GM12878 (cell line): ENCODE data around the gene NFE2L3. TPM values are rescaled to one million over a fixed set of nuclear protein-coding genes. Genes with fewer than 3 reads are reported as not detected.
"Not testable (repeated sequence)": the region's sequence is repeated elsewhere in the genome, so short reads cannot be mapped to it uniquely, and the experiment has no call there.

Experiments used
- ATAC-seq: fragments of 200-7000 bp; cut with Tn5 transposase; 3 replicates; pipeline ENCODE4 v1.9.1; 2020; ENCODE audit warnings: mild to moderate bottlenecking, moderate library complexity
- BruUV-seq: library from RNA; stranded (reverse); fragments of 400-500 nt; replicated peaks from 2 replicates; lab custom pipeline; 2021; lab: Mats Ljungman, UMichigan
- CTCF ChIA-PET: fragments of 300-600 bp; sonication (Branson Sonifier 250); formaldehyde crosslinking; extraction: SDS; loops from one replicate; lab custom pipeline; 2021; ENCODE audit warnings: inconsistent platforms; lab: Yijun Ruan, JAX
- POLR2A ChIA-PET: fragments of 350-600 bp; formaldehyde crosslinking; extraction: SDS; loops from one replicate; lab custom pipeline; 2021; ENCODE audit warnings: inconsistent platforms; lab: Charles Lee
- RAD21 ChIA-PET: fragments of 300-600 bp; sonication (Branson Sonifier 250); formaldehyde crosslinking; loops from one replicate; lab custom pipeline; 2023; ENCODE audit warnings: antibody characterized with exemption; ENCODE audit not compliant: unreplicated experiment; lab: Charles Lee
- SMC1A ChIA-PET: fragments of 300-600 bp; sonication (Branson Sonifier 250); formaldehyde crosslinking; loops from one replicate; lab custom pipeline; 2023; ENCODE audit not compliant: unreplicated experiment, uncharacterized antibody; lab: Charles Lee
- DNase-seq: peaks from one replicate; pipeline ENCODE4 v3.0.0-alpha.2; 2011; ENCODE audit warnings: low read depth, low spot score
- FAIRE-seq: peaks from 3 replicates; lab custom pipeline; 2011; peaks lifted over from hg19 to GRCh38; lab: Jason Lieb, UNC
- H2AFZ ChIP-seq: 2 replicates; pipeline ENCODE4 v1.6.0; 2011; ENCODE audit warnings: low read depth, low read length, control low read depth; ENCODE audit not compliant: control insufficient read depth
- H3K27ac ChIP-seq: 2 replicates; pipeline ENCODE4 v1.5.1; 2011; ENCODE audit warnings: control low read depth; ENCODE audit not compliant: control insufficient read depth, insufficient read depth
- H3K27me3 ChIP-seq, 2 experiments: replicated peaks in 1 of 2; 2 replicates each; pipeline versions ENCODE4 v1.6.0 to v1.6.1; 2011; ENCODE audit warnings: low read length in 1 of 2; ENCODE audit not compliant: control insufficient read depth in 2 of 2, insufficient read depth in 2 of 2
- H3K36me3 ChIP-seq, 2 experiments: 2 replicates each; pipeline ENCODE4 v1.5.1; 2011; ENCODE audit warnings: low read length in 1 of 2; ENCODE audit not compliant: control insufficient read depth in 2 of 2, insufficient read depth in 2 of 2
- H3K4me1 ChIP-seq: 2 replicates; pipeline ENCODE4 v1.6.1; 2011; ENCODE audit warnings: mild to moderate bottlenecking, low read length, moderate library complexity, mixed read lengths; ENCODE audit not compliant: control insufficient read depth, insufficient read depth
- H3K4me2 ChIP-seq: 2 replicates; pipeline ENCODE4 v1.6.0; 2011; ENCODE audit warnings: control low read depth; ENCODE audit not compliant: control insufficient read depth, insufficient read depth
- H3K4me3 ChIP-seq: fragments of 200-600 bp; sonication (generic); 2 replicates; pipeline ENCODE4 v1.5.1; 2016
- H3K79me2 ChIP-seq: 2 replicates; pipeline ENCODE4 v1.6.0; 2011; ENCODE audit warnings: low read length; ENCODE audit not compliant: control insufficient read depth, insufficient read depth
- H3K9ac ChIP-seq: 2 replicates; pipeline ENCODE4 v1.8.0; 2011; ENCODE audit warnings: low read length, control low read depth, mixed read lengths; ENCODE audit not compliant: control insufficient read depth, insufficient read depth
- H3K9me3 ChIP-seq: replicated peaks from 3 replicates; pipeline ENCODE4 v1.5.1; 2011; ENCODE audit warnings: mild to moderate bottlenecking, low read length; ENCODE audit not compliant: control insufficient read depth, insufficient read depth
- H4K20me1 ChIP-seq: 2 replicates; pipeline ENCODE4 v1.6.0; 2011; ENCODE audit not compliant: control insufficient read depth, insufficient read depth
- ATF7 ChIP-seq: fragments of 450-650 bp; IDR thresholded peaks from 2 replicates; pipeline ENCODE4 v1.6.1; 2016; ENCODE audit warnings: low read depth, mild to moderate bottlenecking
- BCL3 ChIP-seq: IDR thresholded peaks from 2 replicates; pipeline ENCODE4 v1.6.1; 2011; ENCODE audit warnings: borderline replicate concordance, low read depth, mild to moderate bottlenecking, moderate library complexity, low read length; ENCODE audit not compliant: insufficient read depth, poor library complexity, severe bottlenecking
- MTA2 ChIP-seq: fragments of 450-650 bp; IDR thresholded peaks from 2 replicates; pipeline ENCODE4 v1.6.1; 2016; ENCODE audit warnings: low read depth, mild to moderate bottlenecking, moderate library complexity
- NRF1 ChIP-seq: conservative IDR thresholded peaks from 2 replicates; pipeline ENCODE4 v1.6.1; 2011; ENCODE audit warnings: mild to moderate bottlenecking, low read depth, low read length, improper control_type of control experiment
- PBX3 ChIP-seq: IDR thresholded peaks from 2 replicates; pipeline ENCODE4 v1.6.1; 2011; ENCODE audit warnings: mild to moderate bottlenecking, low read depth, low read length, moderate library complexity; ENCODE audit not compliant: insufficient replicate concordance
- POLR2AphosphoS5 ChIP-seq: IDR thresholded peaks from 2 replicates; pipeline ENCODE4 v1.6.1; 2011; ENCODE audit warnings: mild to moderate bottlenecking, low read length, inconsistent platforms
- RAD51 ChIP-seq: fragments of 450-650 bp; IDR thresholded peaks from 2 replicates; pipeline ENCODE4 v1.6.1; 2016; ENCODE audit warnings: moderate library complexity, mild to moderate bottlenecking, inconsistent platforms
- SMAD5 ChIP-seq: IDR thresholded peaks from 2 replicates; pipeline ENCODE4 v1.6.1; 2016; ENCODE audit warnings: antibody characterized with exemption, low read depth
- WGBS: methylation state at CpG from one replicate; pipeline ENCODE4 v1.1.6; 2016; ENCODE audit warnings: low lambda C conversion rate; ENCODE audit not compliant: insufficient replicate concordance, insufficient coverage; ENCODE audit errors: missing lambda C conversion rate; 5-methylcytosine and 5-hydroxymethylcytosine counted together
- in situ Hi-C: fragments of 300-500 bp; cut with MboI; formaldehyde crosslinking; loops from 9 replicates; pipeline ENCODE4 v1.14.3; 2018; ENCODE audit warnings: mixed read lengths
- intact Hi-C: fragments of 100-400 bp; cut with micrococcal nuclease; formaldehyde crosslinking; loops from one replicate; pipeline ENCODE4 v1.14.2; 2022; ENCODE audit not compliant: unreplicated experiment
- polyA plus RNA-seq, 11 experiments: library from polyadenylated mRNA; depleted of rRNA in 4 of 11; unstranded in 6 of 11; stranded (reverse) in 5 of 11; fragments of >200 nt; fragmentation: Nextera tagmentation in 4 of 11; fragmentation: Illumina TruSeq in 1 of 11; extraction: Ambion mirVana in 4 of 11; extraction: Trizol in 1 of 11; gene quantifications; 1 replicate in 1 of 11; 2 replicates in 10 of 11; pipeline versions ENCODE4 v1.2.1 to v1.2.3, GENCODE V29; 2011 to 2016; ENCODE audit warnings: inconsistent platforms in 2 of 11, missing spikeins in 2 of 11, low read depth in 1 of 11
- total RNA-seq, 4 experiments: library from RNA; depleted of rRNA in 3 of 4; stranded (reverse); fragments of >200 nt in 3 of 4; fragmentation: Illumina TruSeq in 1 of 4; extraction: Trizol in 1 of 4; gene quantifications; 2 replicates each; pipeline versions ENCODE4 v1.2.1 to v1.2.3, GENCODE V29; 2013 to 2021

NFE2L3 gene
- total and polyA plus RNA-seq, 10 of the 15 experiments (the other 5 are each of a cell fraction or from before 2014, with no cell fraction given), result 4.4 to 34.9 (median 13.0) TPM

GRCh38 chr7:26124775-26125174, 27.2 kb upstream of the NFE2L3 start:
- SMC1A ChIA-PET, result interaction anchor here (0.6 kb wide), 1 partner anchor 134 kb away, joined by 3 read pairs; no protein-coding TSS in a partner anchor
- H3K36me3 ChIP-seq, H2AFZ ChIP-seq, H3K79me2 ChIP-seq, H4K20me1 ChIP-seq, RAD21 ChIA-PET, H3K4me2 ChIP-seq, ATAC-seq, H3K4me3 ChIP-seq, CTCF ChIA-PET, intact Hi-C loops, H3K4me1 ChIP-seq, POLR2A ChIA-PET, H3K9me3 ChIP-seq, BruUV-seq, H3K9ac ChIP-seq, in situ Hi-C loops, H3K27me3 ChIP-seq, H3K27ac ChIP-seq, DNase-seq, FAIRE-seq: not testable (repeated sequence)
- TF ChIP-seq RAD51, result 0 out of 2 replicates have a peak, but pooled peaks have one; percentile 18
- WGBS, result 74% methylated on average over 3 of the region's 4 CpGs

GRCh38 chr7:26127411-26127810, 24.6 kb upstream of the NFE2L3 start:
- BruUV-seq, result no TSS peak
- Histone ChIP-seq H3K79me2 (no peaks in the 10 kb centered on the region), H3K9me3 (no peaks in the 10 kb centered on the region), H2AFZ (no peak overlapping the region), H3K4me3 (no peak overlapping the region), H3K27ac (no peak overlapping the region), H3K4me1 (peaks cover 5% of the 10 kb centered on the region), H3K9ac (no peak overlapping the region), H3K4me2 (no peak overlapping the region), H3K36me3 (no peaks in the 10 kb centered on the region), H3K27me3 (no peaks in the 10 kb centered on the region; a peak in 1 of 4 replicates), H4K20me1 (no peaks in the 10 kb centered on the region)
- RAD21 ChIA-PET, result interaction anchor here (0.9 to 2.1 kb wide), 3 partner anchors 24 to 373 kb away, joined by 3 to 5 read pairs (median 3); partner anchors contain the start of gene NFE2L3
- in situ Hi-C loops (no loop called here), intact Hi-C loops (no loop called here)
- peak; percentile 24 for DNase-seq
- SMC1A ChIA-PET, result interaction anchor here (0.6 to 1.4 kb wide), 2 partner anchors 10 to 237 kb away, joined by 3 to 4 read pairs; no protein-coding TSS in a partner anchor
- FAIRE-seq, result no peak
- CTCF ChIA-PET, result interaction anchor here (1.6 to 2.2 kb wide), 2 partner anchors 235 to 243 kb away, joined by 3 to 5 read pairs; no protein-coding TSS in a partner anchor
- no peak for TF ChIP-seq SMAD5
- TF ChIP-seq MTA2, result no peak
- peak; percentile 21 for TF ChIP-seq PBX3
- TF ChIP-seq NRF1, result no peak
- TF ChIP-seq ATF7, result no peak
- TF ChIP-seq POLR2AphosphoS5, result no peak
- peak; percentile 33 for TF ChIP-seq BCL3
- POLR2A ChIA-PET, result interaction anchor here (1.6 kb wide), 1 partner anchor 24 kb away, joined by 4 read pairs; the partner anchor contains the start of gene NFE2L3
- peak; percentile 70 for ATAC-seq
- WGBS, result 15% methylated on average over 6 of the region's 6 CpGs
